D721Med (cell line): Measurements from ENCODE around the gene EHHADH.

Experiments used
- DNase-seq: peaks from one replicate; pipeline ENCODE4 v3.0.0; 2011; ENCODE audit warnings: low spot score; ENCODE audit not compliant: insufficient read length
- FAIRE-seq: peaks from 2 replicates; lab custom pipeline; 2011; peaks lifted over from hg19 to GRCh38; lab: Jason Lieb, UNC
- TF ChIP-seq, protein P1 (sequence below): IDR thresholded peaks from 2 replicates; pipeline ENCODE4 v1.5.1; 2012; ENCODE audit warnings: mild to moderate bottlenecking, control low read depth; ENCODE audit not compliant: insufficient read depth; ENCODE audit errors: missing control alignments

The EHHADH gene

DNA sequence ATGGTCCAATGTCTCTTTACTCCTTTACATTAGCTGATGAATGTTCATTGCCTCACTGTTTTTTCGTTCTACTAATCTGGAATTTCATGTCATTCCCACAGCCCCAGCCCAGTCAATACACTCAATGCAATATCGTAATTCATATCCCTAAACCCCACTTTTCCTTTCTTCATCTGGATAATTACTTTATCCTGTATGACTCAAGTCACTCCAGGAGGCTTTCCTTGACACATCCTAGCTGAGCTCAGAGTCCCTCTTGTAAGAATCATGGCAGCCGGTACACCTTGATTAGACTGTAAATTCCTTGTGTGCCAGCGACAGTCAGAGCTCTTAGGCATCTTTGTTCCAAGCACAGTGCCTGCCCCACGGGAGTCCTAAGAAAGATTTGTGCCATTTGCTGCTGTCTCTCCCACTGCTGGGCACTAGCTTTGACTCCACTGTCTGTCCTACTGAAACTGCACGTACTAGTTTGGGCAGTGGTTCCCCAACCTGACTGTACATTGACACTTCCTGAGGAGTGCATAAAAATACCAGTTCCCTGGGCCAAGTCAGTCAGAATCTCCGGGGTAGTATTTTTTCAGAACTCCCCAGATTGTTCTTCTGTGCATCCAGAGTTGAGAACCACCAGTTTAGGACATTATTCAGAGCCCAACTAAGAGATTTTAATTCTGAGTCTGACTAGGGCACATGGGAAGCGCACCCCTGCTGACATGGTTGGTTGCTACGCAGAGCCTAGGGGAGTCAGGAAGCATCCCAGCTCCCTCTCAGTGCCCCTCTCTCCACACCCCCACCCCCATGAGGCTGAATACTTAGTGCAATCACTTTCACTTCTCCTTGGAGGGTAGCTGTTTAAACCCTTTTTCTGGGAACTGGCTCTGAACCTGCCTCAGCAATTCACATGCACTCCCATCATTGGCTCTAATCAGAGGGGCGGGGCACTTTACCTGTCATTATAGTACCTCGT lies 81.5 kb downstream of the EHHADH start:
- TF ChIP-seq, protein P1, sequence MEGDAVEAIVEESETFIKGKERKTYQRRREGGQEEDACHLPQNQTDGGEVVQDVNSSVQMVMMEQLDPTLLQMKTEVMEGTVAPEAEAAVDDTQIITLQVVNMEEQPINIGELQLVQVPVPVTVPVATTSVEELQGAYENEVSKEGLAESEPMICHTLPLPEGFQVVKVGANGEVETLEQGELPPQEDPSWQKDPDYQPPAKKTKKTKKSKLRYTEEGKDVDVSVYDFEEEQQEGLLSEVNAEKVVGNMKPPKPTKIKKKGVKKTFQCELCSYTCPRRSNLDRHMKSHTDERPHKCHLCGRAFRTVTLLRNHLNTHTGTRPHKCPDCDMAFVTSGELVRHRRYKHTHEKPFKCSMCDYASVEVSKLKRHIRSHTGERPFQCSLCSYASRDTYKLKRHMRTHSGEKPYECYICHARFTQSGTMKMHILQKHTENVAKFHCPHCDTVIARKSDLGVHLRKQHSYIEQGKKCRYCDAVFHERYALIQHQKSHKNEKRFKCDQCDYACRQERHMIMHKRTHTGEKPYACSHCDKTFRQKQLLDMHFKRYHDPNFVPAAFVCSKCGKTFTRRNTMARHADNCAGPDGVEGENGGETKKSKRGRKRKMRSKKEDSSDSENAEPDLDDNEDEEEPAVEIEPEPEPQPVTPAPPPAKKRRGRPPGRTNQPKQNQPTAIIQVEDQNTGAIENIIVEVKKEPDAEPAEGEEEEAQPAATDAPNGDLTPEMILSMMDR, result no peak
- FAIRE-seq (no peak), DNase-seq (no peak)

DNA sequence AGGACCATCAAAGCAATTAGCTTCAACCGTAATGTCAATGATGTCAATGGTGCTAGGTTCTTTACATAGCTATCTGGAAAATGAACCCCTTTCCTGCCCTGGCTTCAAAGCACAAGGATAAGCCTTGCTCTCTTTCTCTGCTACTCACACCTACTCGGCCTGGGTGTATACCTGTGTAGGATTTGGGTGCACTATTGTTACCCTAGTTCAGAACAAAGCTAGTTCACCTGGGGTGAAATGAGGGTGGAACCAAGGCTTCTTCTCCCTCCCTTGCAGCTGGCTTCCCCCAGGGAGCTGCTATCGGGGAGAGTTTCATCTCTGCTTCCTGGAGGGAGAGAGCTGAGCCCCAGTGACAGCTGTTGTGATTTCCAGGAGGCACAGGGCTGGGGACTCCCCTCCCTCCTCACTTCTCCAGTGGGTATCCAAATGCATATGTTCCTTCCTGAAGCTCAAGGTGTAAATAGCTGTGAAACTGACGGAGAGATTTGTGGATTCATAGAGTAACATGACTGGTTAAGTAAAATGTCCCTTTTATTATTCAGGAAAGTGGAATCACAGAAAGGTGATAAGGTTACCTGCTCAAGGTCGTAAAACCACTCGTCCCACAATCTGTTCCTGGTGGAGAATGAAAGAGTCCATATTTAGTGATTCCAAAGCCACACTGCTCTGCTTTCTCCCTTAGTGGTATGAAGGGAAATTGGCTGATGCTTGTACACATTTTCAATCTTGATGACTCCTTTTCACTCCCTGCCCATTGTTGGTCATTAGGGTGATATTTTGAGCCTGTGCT lies 89.2 kb downstream of the EHHADH start:
- TF ChIP-seq, protein P1, result no peak
- no peak for FAIRE-seq
- DNase-seq, result no peak

DNA sequence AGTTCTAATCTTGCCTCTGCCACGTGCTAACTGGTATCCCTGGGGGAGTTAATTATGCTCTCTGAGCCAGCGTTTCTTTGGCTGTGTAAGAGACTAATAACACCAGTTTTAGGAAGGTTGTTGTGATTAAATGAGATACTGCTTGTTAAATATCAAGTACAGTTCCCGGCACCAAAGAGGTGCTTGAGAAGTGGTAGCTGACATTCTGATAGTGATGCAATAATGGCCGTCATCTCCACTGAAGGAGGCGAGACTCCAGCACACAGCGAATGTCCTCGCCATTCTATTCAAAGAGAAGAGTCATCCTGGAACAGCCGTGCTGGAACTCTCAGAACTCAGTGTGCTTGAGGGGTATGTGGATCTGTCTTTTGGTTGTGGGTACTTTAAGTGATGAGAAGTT lies 91.2 kb downstream of the EHHADH start:
- FAIRE-seq (no peak), DNase-seq (no peak)
- TF ChIP-seq, protein P1, result no peak

DNA sequence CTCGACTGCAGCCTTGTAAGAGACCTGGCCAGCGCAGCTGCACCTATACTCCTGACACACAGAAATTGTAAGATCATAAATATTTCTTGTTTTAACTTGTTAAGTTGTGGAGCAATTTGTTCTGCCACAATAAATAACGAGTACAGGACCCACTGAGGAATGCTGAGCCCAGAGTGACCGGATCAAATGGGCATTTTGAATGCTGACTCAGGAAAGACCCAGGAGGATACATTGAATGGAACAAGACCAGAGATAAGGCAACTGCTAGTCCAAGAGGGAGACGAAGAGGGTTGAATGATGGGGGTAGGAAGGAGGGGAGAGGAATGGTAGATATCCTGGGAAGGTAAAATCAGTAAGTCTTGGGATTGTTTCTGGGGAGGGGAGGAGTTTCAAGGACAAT lies 92.1 kb downstream of the EHHADH start:
- no peak for FAIRE-seq
- no peak for DNase-seq
- TF ChIP-seq, protein P1, result no peak

DNA sequence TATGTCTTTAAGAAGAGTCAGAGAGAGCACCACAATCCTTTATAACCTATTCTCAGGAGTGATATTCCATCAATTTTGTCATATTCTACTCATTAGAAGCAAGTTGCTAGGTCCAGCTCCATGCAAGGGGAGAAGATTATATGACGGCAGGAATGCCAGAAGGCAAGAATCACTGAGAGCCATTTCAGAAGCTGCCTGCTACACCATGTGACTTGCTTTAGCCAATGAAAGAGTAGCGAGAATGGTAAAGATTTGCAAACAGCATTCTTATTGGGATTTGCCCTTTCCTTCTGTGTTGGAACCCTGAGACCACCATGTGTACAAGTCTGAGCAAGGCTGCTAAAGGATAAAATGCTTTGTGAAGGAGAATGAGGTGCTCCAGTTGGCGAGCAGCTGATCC lies 96.5 kb downstream of the EHHADH start:
- no peak for DNase-seq
- FAIRE-seq, result no peak
- TF ChIP-seq, protein P1, result no peak

DNA sequence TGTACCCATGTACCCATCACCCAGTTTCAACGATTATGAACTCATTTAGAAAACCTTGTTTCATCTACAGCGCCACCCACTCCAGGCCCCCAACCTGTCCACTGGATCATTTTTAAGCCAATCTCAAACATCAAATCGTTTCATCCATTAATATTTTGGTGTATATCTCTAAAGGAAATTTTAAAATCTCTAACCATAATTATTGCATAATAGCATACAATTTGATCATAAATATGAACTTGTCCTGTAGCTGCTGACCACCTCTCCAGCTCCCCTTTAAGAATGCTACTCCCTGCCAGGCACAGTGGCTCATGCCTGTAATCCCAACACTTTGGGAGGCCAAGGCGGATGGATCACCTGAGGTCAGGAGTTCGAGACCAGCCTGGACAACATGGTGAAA lies 98.2 kb downstream of the EHHADH start:
- no peak for DNase-seq
- TF ChIP-seq, protein P1, result no peak
- no peak for FAIRE-seq
